Keratinocyte (primary cell): Measurements from ENCODE around the gene PKNOX2. TPM values are rescaled to one million over a fixed set of nuclear protein-coding genes. Genes with fewer than 3 reads are reported as not detected.

ENCODE experiments used
- DNase-seq: peaks from one replicate; pipeline ENCODE4 v3.0.0-alpha.2; 2011; ENCODE audit warnings: low read depth, missing footprints, low spot score
- FAIRE-seq: peaks from 2 replicates; lab custom pipeline; 2011; peaks lifted over from hg19 to GRCh38; lab: Jason Lieb, UNC
- H2AFZ ChIP-seq: 2 replicates; pipeline ENCODE4 v1.6.0; 2012; ENCODE audit warnings: low read length, control low read depth, inconsistent platforms; ENCODE audit not compliant: control insufficient read depth
- H3K27ac ChIP-seq: 2 replicates; pipeline ENCODE4 v1.5.1; 2011; ENCODE audit warnings: low read length; ENCODE audit not compliant: control insufficient read depth, insufficient read depth
- H3K27me3 ChIP-seq: 3 replicates; pipeline ENCODE4 v1.6.0; 2011; ENCODE audit warnings: low read length; ENCODE audit not compliant: control insufficient read depth, insufficient read depth; ENCODE audit errors: extremely low read depth
- H3K36me3 ChIP-seq, 2 experiments: 2 replicates in 1 of 2; 3 replicates in 1 of 2; pipeline ENCODE4 v1.5.1; 2011; ENCODE audit warnings: low read length in 2 of 2, mild to moderate bottlenecking in 1 of 2; ENCODE audit not compliant: control insufficient read depth in 2 of 2, insufficient read depth in 2 of 2; ENCODE audit errors: extremely low read depth in 1 of 2
- H3K4me1 ChIP-seq: 3 replicates; pipeline ENCODE4 v1.5.1; 2011; ENCODE audit warnings: low read length; ENCODE audit not compliant: control insufficient read depth, insufficient read depth; ENCODE audit errors: extremely low read depth
- H3K4me2 ChIP-seq: 3 replicates; pipeline ENCODE4 v1.6.0; 2011; ENCODE audit warnings: low read depth, low read length; ENCODE audit not compliant: control insufficient read depth, insufficient read depth; ENCODE audit errors: extremely low read depth
- H3K4me3 ChIP-seq, 3 experiments: fragments of 200-600 bp in 1 of 3; sonication (generic) in 1 of 3; 2 replicates in 2 of 3; 3 replicates in 1 of 3; pipeline ENCODE4 v1.5.1; 2011 to 2016; ENCODE audit warnings: low read length in 3 of 3, mild to moderate bottlenecking in 3 of 3, control low read depth in 2 of 3, inconsistent platforms in 1 of 3, low read depth in 1 of 3, mixed read lengths in 1 of 3, mixed run types in 1 of 3, moderate library complexity in 1 of 3; ENCODE audit not compliant: control insufficient read depth in 2 of 3, insufficient read depth in 2 of 3; ENCODE audit errors: extremely low read depth in 1 of 3
- H3K79me2 ChIP-seq: 2 replicates; pipeline ENCODE4 v1.6.0; 2012; ENCODE audit warnings: low read length; ENCODE audit not compliant: control insufficient read depth, insufficient read depth
- H3K9ac ChIP-seq: 3 replicates; pipeline ENCODE4 v1.6.0; 2011; ENCODE audit warnings: low read length; ENCODE audit not compliant: control insufficient read depth, insufficient read depth; ENCODE audit errors: extremely low read depth
- H3K9me1 ChIP-seq: 3 replicates; pipeline ENCODE4 v1.6.0; 2011; ENCODE audit warnings: low read length; ENCODE audit not compliant: control insufficient read depth, insufficient read depth; ENCODE audit errors: extremely low read depth
- H3K9me3 ChIP-seq: 2 replicates; pipeline ENCODE4 v1.5.1; 2012; ENCODE audit warnings: low read depth, low read length; ENCODE audit not compliant: control insufficient read depth
- H4K20me1 ChIP-seq: 3 replicates; pipeline ENCODE4 v1.6.0; 2011; ENCODE audit warnings: low read length; ENCODE audit not compliant: control insufficient read depth, insufficient read depth; ENCODE audit errors: extremely low read depth
- CTCF ChIP-seq, 3 experiments: IDR thresholded peaks in 1 of 3; conservative IDR thresholded peaks in 1 of 3; optimal IDR thresholded peaks in 1 of 3; 2 replicates in 2 of 3; 3 replicates in 1 of 3; pipeline versions ENCODE3 to v1.5.1; 2011; ENCODE audit warnings: low read length in 3 of 3, mild to moderate bottlenecking in 3 of 3, moderate library complexity in 2 of 3, control low read depth in 1 of 3, inconsistent platforms in 1 of 3; ENCODE audit not compliant: insufficient read depth in 2 of 3; ENCODE audit errors: extremely low read depth in 1 of 3
- EZH2 ChIP-seq: IDR thresholded peaks from one replicate; pipeline ENCODE4 v1.6.1; 2012; ENCODE audit warnings: inconsistent platforms, mild to moderate bottlenecking, low read length, moderate library complexity
- dilution Hi-C: fragments of 300-500 bp; cut with MboI; formaldehyde crosslinking; loops from one replicate; pipeline ENCODE4 v1.7.0; 2020; ENCODE audit warnings: low sequenced_read_pairs; ENCODE audit not compliant: extremely low pct_ligation_motif_present
- polyA plus RNA-seq, 5 experiments: library from polyadenylated mRNA; depleted of rRNA in 3 of 5; stranded (reverse) in 3 of 5; stranded (forward) in 1 of 5; unstranded in 1 of 5; fragments of >200 nt; gene quantifications; 1 replicate in 1 of 5; 2 replicates in 3 of 5; 3 replicates in 1 of 5; pipeline versions ENCODE4 v1.2.1 to v1.2.3, GENCODE V29; 2011 to 2012; ENCODE audit warnings: missing spikeins in 2 of 5, low read depth in 1 of 5, low replicate concordance in 1 of 5

The PKNOX2 gene
- polyA plus RNA-seq, 1 donor (not counting 4 experiments of a cell fraction or from before 2014, with no cell fraction given): 0.05 TPM

GRCh38 chr11:125239585-125240560 is 75.3 kb downstream of the PKNOX2 start:
- Histone ChIP-seq H2AFZ (no peak overlapping the region), H3K36me3 (no peaks in the 10 kb centered on the region), H3K79me2 (no peaks in the 10 kb centered on the region), H3K27me3 (no peaks in the 10 kb centered on the region), H3K9me3 (no peaks in the 10 kb centered on the region), H3K9ac (no peak overlapping the region), H3K27ac (no peak overlapping the region), H3K4me3 (no peak overlapping the region), H3K4me1 (no peaks in the 10 kb centered on the region), H4K20me1 (no peaks in the 10 kb centered on the region), H3K4me2 (no peak overlapping the region), H3K9me1 (no peaks in the 10 kb centered on the region)
- DNase-seq (no peak), FAIRE-seq (no peak)
- TF ChIP-seq EZH2 (no peak), CTCF (optimal IDR thresholded peaks at IDR 0.05 in 1 of 3, IDR thresholded peaks at IDR 0.05 in 1 of 3, conservative IDR thresholded peaks at IDR 0.05 in 1 of 3; ENCODE audit: extremely low read depth in 1 of 3, insufficient read depth in 2 of 3, low read length in 3 of 3) (no peak)
- dilution Hi-C loops: no loop called here

GRCh38 chr11:125241104-125241503 is 76.6 kb downstream of the PKNOX2 start:
- Histone ChIP-seq H3K9me1 (no peaks in the 10 kb centered on the region), H3K4me2 (no peak overlapping the region), H4K20me1 (no peaks in the 10 kb centered on the region), H3K27ac (no peak overlapping the region), H3K9me3 (no peaks in the 10 kb centered on the region), H3K9ac (no peak overlapping the region), H3K4me1 (no peaks in the 10 kb centered on the region), H3K4me3 (no peak overlapping the region), H2AFZ (no peak overlapping the region), H3K27me3 (no peaks in the 10 kb centered on the region), H3K79me2 (no peaks in the 10 kb centered on the region), H3K36me3 (no peaks in the 10 kb centered on the region)
- dilution Hi-C loops: no loop called here
- DNase-seq (no peak), FAIRE-seq (no peak)
- TF ChIP-seq CTCF (optimal IDR thresholded peaks at IDR 0.05 in 1 of 3, IDR thresholded peaks at IDR 0.05 in 1 of 3, conservative IDR thresholded peaks at IDR 0.05 in 1 of 3; ENCODE audit: extremely low read depth in 1 of 3, insufficient read depth in 2 of 3, low read length in 3 of 3) (no peak), EZH2 (no peak)
